Kidney tubule cell (primary cell): ENCODE data around the gene ARMH4.
"Not testable (repeated sequence)": the region's sequence is repeated elsewhere in the genome, so short reads cannot be mapped to it uniquely, and the experiment has no call there.

Source experiments
- DNase-seq: peaks from one replicate; pipeline ENCODE4 v3.0.0-alpha.2; 2018; ENCODE audit warnings: low spot score

Gene ARMH4

GRCh38 chr14:58143106-58143505 lies 8.9 kb downstream of the ARMH4 start:
- no peak for DNase-seq

- DNase-seq: no peak
Observed at GRCh38 chr14:58141893-58142292, 10.1 kb downstream of the ARMH4 start.

DNA sequence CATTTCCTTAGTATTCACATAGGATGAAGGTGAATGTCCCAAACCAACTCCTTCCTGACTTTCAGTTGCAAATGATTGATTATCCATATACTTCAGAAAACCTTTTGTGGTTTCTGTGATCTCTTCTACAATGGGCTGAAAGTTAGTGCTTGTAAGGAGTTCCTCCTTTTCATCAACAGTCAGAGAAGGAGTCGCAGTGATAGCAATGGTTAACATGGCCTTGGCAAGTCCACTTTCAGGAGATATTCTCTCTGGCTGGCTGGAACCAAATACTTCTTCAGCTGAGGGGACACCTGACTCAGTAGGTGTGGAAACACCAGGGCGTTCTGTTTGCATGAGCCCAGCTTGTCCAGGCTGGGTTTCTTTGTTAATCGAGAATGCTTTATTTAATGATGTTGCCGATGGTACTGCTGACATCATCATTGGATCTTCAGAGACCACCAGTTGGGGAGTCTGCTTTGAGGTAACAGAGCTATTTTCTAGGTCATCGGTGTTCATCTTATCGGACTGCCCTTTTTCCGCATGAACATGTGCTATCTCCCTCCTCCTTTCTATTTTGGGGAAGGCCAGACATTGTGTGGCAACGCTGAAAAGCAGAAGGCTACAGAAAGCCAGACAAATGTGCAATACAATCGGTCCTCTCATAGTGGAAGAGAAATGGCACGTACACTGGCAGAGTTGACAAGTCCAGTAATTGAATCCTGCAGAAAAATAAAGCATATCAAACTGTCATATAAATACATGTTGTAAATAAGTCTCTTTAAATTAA lies 13.1 kb downstream of the ARMH4 start:
- DNase-seq: no peak

DNA sequence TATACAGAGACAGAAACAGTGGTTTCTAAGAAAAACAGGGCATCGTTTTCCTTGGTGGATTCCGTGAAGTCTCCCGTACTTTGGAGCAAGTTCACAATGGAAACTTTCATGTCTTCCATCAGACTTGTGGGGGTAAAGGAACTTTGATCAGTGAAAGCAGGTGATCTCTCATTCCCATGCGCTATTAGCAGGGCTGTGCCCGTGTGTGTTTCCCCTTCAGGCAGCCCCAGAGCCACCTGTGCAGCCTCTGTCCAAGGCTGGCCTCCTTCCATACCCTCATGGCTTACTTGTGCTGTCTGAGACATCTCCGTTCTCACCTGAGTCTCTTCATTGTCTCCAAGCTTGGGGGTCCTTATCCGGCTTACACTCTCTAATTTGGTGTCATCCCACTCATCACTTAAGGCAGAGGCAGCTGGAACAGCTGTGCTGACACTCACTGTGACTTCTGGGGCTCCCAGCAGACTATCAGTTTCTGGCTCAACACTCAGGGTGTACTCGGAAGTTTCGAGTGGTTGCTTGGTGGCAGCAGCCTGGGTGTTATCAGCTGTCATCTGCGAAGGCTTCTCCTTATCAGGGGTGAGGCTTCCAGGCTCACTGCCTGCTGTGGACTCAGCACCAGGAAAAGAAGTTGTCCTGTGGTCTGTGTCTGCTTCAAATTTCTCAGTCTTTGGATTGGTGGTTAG lies 13.8 kb downstream of the ARMH4 start:
- DNase-seq: no peak

DNA sequence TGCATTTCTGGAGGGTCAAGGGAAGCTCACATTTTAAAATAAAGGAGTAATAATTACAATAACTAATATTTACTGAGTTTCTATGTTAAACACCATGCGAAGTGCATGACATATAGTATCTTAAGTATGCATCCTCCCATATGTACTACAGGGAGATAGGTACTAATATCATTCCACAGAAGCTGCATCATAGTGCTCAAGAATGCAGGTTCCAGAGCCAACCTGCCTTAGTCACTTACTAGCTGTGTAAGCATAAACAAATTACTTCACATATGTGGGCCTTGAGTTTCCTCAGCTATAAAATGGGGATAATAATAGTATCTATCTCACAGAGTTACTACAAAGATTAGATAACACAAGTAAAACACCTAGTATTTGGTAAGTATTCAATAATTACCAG lies 18.3 kb downstream of the ARMH4 start:
- DNase-seq: peak; percentile 82

DNA sequence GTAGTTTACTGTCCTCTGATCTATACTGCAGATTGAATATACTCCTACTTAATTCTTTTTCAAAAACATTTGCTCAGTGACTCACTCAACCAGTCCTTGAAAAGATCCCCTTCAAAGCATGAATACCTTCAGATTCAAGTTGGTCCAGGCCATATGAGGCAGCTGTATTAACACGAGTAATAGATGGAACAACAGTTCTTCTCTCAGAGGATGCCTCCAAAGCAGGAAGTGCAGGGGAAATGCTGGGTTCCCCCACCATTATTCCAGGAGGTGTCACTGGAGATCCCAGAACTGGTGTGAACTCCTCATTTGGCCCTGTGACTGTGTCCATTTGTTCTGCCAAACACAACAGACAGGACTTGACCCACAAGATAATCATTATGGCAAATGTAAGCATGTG lies 20.6 kb downstream of the ARMH4 start:
- DNase-seq: peak; percentile 79

DNA sequence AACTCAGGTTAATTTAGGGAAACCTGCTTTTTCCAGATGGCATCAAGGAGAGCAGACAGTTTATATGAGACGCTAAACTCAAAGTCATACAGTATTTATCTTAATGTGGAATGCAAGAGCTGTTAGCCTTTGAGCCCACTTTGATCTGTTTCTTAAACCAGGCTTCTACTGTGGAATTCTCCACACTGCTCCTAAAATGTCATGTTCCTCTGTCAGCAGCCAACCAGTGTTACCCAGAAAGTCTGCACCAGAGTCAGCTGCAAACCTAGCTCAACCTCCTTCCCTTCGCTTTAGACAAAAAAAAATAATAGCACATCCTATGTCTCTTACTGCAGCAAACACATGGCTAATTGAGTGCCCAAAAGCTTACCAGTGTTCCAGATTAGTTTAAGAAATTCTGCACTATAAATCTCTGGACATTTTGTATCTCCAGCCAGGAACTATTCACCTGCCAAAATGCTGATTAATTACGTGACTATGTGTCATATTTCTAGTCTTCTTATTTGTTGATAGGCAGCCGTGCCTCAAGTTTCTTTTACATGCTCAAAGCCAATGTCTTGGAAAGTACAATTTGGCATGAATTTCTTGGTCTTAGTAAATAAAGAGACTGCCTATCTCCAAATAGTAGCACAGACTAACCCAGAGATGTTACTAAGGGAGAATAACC lies 21.8 kb downstream of the ARMH4 start:
- no peak for DNase-seq

DNA sequence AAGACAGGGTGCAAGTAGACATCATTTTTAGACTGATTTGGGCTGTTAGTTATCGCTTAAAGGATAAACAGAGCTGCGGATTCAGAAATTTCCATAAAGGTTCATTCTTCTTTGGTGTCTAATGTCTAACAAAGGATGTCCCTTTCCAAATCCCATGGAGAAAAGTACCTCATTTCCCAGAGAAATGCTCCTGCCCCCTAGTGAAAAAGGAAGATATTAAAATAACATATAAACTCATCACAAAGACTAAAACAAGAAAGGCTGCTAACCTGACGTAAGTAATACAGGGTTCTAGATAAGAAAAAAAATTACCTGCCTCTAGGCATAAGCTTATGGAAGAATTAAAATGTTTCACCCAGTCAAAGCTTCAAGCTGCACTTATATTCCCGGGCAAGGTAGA lies 22.8 kb downstream of the ARMH4 start:
- no peak for DNase-seq

- no peak for DNase-seq
Observed at GRCh38 chr14:58128416-58128815, 23.6 kb downstream of the ARMH4 start.

DNA sequence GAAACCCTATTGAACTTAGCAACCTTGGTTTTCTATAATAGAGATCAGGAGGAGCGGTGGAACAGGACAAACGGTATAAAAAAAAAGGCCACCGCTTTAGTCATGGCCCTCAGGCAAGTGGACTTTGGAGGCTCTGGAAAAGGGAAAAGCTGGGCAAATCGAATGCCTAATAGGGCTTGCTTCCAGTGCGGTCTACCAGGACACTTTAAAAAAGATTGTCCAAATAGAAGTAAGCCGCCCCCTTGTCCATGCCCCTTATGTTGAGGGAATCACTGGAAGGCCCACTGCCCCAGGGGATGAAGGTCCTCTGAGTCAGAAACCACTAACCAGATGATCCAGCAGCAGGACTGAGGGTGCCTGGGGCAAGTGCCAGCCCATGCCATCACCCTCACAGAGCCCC lies 29.5 kb downstream of the ARMH4 start:
- DNase-seq: not testable (repeated sequence)

DNA sequence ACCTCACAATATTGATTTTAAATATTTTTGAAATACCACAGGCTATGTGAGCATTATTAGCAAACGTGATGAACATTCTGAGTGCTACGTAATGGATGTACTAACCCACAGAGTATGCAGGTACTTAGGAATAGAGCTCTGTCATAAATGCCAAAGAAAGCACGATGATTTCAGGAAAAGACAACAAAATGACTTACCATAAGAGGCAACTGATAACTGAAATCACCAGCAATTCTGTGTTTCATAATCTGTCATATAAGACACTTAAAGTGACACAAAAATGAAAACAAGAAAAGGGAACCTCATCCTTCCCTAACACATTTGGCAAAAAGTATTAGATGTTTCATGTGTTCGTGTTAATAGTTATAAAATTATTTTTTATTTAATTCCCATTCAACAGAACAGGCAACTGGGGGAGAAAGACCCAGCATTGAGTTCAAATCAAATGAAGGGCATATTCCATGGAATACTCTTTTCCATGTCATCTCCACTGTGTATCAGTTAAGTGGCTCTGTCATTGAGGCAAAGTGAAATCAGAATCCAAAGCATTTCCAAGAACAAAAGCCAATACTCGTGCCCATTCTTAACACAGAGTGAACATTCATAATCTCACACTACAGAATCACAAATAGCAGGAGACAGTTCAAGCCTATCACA lies 30.4 kb downstream of the ARMH4 start:
- DNase-seq: no peak

GRCh38 chr14:58119381-58119780 lies 32.6 kb downstream of the ARMH4 start:
- no peak for DNase-seq

GRCh38 chr14:58118097-58118815 lies 33.8 kb downstream of the ARMH4 start:
- DNase-seq: peak; percentile 38

GRCh38 chr14:58109744-58110143 lies 42.3 kb downstream of the ARMH4 start:
- DNase-seq: no peak

GRCh38 chr14:58108717-58109116 lies 43.3 kb downstream of the ARMH4 start:
- DNase-seq: peak; percentile 25

DNA sequence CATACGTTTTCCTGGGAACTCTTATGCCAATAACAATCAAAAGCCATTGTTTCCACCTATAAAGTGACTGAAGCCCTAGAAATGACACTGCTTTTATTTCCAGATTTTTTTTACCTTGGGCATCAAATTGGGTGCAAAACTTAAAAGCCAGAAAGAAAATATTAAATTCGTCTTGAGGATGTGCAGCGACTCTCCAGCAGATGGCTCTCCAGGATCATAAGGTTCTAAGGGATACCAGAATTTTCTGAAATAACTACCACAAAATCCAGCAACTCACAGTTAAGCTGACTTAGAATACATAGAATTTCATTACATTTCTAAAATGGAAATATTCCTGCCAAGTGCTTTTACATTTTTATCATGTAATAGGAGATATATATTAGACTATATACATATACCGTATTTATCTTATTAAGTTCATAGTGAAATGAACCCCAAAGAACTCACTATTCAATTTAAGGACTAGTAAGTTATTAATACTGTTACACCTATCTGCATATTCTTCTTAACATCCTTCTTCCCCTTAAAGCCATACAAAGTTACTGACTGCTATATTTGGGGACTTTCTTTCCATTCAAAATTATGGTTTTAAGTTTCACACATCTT lies 44.0 kb downstream of the ARMH4 start:
- DNase-seq: peak; percentile 67

DNA sequence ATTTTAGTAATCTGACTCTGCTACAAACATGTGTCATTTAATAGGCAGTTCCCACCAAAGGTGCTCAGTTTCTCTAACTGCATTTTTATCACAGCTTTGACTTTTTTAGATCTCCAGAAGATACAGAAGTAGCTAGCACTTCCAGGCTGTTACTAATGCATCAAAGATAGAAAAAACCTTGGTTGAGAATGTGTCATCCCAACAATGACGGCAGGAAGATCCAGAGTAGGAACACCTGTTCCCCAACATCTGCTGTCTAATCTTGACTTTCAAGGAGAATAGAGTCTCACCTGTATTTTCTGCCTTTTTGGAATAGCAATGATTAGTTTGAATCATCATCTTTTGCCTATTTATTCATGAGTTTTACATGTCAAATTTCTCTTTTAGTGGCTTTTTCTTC lies 45.0 kb downstream of the ARMH4 start:
- DNase-seq: no peak

DNA sequence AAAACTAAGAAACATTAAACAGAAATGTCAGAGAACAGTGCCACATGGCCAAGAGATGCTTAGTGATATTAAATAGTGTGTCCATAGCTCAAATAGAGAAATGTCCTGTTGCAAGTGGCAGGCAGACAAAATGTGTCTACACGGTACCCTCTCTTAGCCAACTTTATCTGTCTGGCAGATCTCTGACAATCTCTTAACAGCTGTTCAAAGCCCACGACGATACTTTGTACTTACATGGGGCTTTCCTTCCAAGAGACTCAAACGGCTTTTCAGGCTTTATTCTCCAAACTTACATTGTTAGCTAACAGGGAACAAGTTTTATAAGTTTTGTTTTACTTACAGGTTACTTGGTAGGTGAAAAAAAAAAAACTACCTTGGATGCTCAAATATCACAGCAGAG lies 45.6 kb downstream of the ARMH4 start:
- no peak for DNase-seq

DNA sequence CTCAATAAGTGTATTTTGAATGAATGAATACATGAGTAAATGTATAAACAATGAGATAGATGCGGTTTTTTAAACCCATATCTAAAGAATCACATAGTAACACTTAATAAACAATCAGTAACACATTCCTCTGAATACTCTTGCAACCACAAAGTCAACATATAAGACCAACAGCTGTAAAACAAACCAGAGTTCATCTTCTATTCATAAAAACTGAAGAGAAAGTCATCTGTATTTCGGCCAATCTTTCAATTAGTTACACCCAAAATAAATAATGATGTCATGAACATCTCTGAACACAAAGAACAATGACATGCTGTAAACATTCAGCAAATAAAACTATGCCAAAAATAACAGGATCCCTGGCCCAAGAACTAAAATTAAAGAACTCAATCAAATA lies 47.2 kb downstream of the ARMH4 start:
- peak; percentile 57 for DNase-seq

DNA sequence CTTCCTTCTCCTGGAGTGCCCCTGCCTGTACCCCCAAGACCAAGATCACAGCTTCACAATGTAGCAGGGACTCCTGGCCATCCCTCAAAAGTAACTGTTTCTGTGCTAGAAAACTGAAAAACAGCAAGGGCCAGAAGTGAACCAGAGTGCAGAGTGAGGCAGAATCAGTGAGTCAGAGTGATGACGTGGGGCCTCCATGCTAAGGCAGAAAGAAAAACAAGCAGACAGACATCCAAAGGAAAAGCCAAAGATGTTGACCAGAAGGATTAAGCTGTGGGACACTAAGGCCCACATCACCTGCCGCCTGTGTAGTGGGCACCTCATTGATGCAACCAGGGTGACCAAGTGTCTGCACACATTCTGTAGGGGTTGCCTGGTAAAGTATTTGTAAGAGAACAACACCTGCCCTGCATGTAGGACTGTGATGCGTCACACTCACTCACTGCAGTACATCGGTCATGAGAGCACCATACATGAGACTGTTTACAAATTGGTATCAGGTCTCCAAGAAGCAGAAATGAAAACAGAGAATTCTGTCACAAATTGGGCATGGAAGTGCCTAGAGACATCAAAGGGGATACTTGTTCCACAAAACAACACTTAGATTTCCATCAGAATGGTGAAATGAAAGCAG lies 51.2 kb downstream of the ARMH4 start:
- peak; percentile 23 for DNase-seq

DNA sequence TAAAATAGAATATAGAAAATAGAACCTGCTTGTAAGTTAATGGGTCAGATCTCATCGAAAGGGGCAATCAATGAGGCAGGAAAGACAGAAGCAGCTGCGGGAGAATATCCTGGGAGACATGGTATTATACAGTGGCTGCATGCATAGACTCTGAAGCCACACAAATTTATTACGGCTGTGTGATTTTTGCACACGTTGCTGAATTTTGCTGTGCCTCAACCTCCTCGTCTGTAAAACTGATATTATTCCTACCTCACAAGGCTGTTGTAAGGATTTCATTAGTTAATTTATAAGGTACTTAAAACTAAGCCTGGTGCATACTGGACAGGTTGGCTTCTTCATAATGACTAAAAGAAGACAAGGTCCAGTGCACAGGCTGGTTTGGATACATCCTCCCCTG lies 52.3 kb downstream of the ARMH4 start:
- DNase-seq: no peak
